ENCODE measurements around the gene UBALD2. TPM values are rescaled to one million over a fixed set of nuclear protein-coding genes. Genes with fewer than 3 reads are reported as not detected.
A peak's percentile ranks its signal among the peaks of the same experiment; 100 is the strongest.
"Not testable (repeated sequence)": the region's sequence is repeated elsewhere in the genome, so short reads cannot be mapped to it uniquely, and the experiment has no call there.

Gene UBALD2
- total RNA-seq, 1 donor from 2014 or later: 3.6 TPM

DNA sequence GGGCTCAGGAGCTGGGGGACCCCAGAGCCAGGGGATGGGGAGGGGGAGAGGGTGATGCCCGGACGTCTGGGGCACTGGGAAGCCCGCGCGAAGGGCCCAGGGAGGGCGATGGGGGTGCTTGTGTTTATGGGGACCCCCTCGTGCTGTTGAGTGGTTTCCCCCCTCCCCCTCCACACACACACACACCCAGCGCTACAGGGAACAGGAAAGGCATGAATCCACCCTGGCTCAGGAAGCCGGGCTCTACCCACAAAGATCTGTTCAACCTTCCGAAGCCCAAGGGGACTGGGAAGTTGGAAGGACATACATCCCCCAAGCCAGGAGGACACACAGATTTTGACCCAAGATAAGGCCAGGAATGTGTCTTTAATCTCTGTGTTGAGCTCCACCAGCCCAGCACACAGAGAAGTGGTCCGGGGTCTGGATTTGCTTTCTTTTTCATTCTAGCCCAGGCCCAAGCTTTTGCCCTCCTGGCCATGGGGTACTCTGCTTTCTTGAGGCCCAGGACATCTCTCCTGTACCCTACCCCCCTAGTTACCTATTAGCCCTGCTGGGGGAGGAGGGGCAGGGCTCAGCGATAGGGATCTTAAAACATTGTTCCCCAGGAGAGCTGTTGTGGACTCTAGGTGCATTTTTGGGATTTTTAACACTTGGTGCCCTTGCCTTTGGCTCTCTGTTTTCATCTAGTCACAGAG lies 1.2 kb downstream of the UBALD2 start:
- peak; percentile 45 for DNase-seq

DNA sequence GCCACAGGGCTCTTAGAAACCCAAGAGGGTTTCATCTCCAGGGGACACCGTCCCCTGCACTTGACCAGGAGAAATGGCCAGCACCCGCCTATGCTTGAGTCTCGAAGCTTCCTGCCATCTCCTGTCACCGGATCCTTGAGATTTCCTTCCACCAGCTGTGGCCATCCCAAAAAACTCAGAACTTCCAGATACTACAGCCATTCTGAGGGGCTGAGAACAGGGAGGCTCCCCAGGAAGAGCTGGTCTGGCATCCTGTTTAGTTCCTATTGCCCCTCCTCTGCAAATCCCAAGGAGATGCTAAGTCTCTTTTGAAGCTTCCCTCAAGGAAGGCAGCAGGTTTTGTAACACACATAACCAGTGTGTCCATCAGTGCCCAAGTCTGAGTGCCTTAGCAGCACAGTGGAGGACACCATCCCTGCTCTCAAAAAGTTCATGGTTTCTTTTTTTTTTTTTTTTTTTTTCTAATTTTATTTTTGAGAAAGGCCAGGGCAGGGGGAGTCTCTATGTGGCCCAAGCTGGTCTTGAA lies 2.0 kb downstream of the UBALD2 start:
- no peak for DNase-seq

DNA sequence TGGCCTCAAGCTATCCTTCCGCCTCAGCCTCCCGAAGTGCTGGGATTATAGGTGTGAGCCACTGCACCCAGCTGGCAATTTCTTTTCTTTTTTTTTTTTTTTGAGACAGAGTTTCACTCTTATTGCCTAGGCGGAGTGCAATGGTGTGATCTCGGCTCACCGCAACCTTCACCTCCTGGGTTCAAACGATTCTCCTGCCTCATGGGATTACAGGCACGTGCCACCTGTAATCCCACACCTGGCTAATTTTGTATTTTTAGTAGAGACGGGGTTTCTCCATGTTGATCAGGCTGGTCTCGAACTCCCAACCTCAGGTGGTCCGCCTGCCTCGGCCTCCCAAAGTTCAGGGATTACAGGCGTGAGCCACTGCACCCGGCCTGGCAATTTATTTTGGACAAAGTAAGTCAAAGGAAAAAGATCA lies 2.4 kb downstream of the UBALD2 start:
- not testable (repeated sequence) for DNase-seq

GRCh38 chr17:76268015-76268749 lies 3.0 kb downstream of the UBALD2 start:
- DNase-seq: peak; percentile 52

DNA sequence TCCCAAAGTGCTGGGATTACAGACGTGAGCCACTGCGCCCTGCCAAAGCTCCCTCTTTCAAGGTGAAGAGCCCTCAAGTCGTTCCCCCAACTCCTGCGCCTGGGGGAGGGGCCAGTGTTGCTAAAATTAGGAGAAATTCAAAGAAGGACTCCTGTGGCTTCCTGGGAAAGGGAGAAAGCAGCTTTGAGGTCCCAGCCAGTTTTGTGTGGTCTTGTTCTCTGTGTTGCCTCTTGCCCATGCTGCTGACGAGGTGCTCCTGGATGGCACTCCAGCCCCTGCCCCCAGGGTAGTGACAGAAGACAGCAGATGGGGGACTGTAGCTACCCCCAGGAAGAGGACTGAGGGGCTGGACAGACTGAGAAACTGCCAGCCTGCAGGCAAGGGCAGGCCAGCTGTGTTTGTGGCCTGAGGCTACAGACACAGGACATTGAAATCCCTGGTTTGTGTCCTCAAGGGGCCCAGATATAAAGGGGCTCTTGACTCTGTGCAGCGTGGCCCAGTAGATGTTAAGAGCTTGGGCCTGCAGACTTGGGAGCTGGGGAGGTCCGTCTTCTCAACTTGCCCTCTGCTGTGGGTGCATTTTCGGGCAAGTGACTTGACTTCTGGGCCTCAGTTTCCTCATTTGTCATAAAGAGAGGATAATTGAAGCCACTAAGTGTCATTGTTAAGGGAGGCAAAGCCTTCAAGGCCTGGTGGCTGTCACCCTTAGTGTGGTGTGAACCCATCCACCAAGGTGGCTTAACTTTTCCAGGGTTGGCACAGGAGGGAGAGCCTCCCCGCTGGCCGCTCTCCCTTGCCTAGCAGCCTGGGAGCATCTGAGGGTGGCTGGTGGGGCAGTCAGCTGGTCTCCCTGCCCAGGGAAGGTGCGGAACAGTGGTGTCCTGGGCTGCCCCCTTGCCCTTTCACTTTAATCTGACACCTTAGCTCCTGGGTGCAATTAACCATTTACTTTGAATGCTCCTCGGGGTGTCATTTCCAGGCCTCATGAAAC lies 4.1 kb downstream of the UBALD2 start:
- DNase-seq: no peak

DNA sequence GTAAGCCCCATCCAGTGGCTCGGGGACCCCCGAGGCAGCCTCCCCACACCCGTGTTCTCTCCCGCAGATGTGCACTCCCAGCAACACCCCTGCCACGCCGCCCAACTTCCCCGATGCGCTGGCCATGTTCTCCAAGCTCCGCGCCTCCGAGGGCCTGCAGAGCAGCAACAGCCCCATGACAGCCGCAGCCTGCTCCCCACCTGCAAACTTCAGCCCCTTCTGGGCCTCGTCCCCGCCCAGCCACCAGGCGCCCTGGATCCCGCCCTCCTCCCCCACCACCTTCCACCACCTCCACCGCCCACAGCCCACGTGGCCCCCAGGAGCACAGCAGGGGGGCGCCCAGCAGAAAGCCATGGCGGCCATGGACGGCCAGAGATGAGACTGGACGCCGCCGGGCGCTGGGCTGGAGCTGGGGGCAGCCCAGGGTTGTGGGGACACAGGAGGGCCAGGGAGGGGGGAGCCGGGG lies 5.0 kb downstream of the UBALD2 start:
- no peak for DNase-seq

DNA sequence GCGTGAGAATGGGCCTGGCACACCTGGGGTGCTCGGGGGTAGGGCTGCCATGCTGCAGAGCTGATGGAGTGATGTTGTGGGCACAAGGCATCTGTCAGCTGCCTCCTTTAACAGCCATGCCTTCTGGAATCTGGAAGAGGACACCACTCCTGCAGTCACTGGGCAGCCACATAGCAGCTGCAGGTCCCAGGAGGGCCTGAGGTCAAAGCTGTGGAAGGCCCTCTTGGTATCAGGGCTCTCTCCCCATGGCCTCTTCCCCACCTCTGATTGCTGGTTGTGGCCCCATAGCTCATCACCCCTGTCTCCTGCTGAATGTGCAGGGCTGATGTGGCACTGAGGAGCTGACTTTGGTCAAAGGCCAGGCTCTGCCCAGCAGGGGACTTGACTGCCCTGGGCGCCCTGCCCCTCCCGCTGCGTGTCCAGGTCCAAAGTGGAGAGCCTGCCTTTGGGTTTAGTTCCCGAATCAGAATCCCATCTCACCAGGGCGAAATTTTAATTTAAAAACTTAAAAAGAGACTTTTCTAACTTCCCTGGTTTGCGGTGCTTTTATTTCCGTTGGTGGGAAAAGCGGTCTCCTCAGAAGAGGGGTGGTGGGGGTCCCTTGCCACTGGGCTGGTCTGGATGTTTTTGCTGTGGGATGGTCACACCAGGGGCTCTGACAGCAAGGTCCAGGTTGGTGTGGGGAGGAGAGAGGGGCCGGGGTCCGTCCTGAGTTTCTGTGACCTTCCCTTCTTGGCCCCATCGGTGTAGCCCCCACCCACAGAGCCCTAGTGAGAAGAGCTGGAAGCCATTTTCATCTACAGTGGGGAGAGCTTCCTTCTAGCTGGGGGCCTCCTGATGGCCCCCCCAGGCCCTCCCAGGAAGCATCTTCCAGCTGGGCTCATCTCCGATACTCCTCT lies 5.9 kb downstream of the UBALD2 start:
- no peak for DNase-seq

GRCh38 chr17:76271669-76272540 lies 6.8 kb downstream of the UBALD2 start:
- DNase-seq: peak; percentile 63

DNA sequence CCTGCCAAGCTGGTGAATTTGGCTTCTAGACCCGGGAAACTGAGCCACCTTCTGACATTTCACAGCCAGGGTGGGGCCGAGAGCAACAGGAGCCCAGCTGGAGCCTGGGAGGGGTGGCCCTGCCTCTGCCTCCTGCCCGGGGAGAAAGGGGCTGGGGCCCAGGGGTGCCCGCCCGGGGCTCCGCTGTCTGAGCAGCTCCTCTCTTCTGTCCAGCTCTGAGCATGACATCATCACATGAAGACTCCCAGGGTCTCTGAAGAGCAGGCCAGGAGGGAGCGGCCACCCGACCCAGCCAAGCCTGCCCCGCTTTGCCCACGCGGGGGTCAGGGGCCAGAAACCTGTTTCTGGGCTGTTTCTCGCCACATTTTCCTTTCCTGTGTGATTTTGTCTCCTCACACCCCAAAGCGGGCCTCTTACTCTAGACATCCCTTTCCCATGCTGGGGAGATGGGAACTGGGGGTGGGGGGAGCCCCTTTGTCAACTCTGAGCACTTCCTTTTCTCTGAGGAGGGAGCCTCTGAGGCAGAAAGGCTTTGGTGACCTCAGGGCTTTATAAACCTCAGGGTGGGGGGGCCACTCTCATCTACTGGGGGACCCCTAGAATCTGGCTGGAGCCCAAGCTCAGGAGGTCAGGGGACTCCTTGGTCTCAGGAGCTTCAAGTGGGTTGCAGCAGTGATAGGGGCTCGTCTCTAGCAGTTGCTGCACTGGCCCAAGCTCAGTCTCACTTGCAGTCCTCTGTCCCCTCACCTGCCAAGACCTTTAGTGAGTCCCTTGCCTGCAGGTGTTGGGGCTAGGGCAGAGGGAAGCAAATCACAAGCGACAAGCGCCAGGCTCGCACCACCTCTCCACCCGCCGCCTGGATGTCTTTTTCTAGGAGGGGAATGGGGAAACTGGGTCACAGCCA lies 7.6 kb downstream of the UBALD2 start:
- no peak for DNase-seq

GRCh38 chr17:76273445-76274111 lies 8.4 kb downstream of the UBALD2 start:
- no peak for DNase-seq

GRCh38 chr17:76274112-76274956 lies 9.2 kb downstream of the UBALD2 start:
- no peak for DNase-seq

- DNase-seq: no peak
Measured at GRCh38 chr17:76275382-76276068, 10.4 kb downstream of the UBALD2 start.

DNA sequence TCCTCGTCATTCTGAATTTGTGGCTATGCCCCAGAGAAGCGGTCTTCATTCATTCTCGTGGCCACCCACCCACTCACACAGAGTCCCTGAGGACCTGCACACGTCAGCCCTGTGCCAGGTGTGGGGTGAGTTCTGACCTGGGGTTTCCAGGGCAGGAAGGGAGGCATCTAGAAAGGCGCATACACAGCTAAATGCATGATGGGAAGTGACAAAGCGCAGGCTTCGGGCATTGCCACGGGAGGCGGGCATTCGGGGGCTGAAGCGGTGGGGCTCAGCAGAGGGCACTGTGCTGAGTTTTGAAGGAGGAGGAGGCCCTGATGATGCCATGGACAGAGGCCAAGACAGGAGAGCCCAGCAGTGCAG lies 10.9 kb downstream of the UBALD2 start:
- no peak for DNase-seq

GRCh38 chr17:76276461-76277299 lies 11.5 kb downstream of the UBALD2 start:
- DNase-seq: no peak

DNA sequence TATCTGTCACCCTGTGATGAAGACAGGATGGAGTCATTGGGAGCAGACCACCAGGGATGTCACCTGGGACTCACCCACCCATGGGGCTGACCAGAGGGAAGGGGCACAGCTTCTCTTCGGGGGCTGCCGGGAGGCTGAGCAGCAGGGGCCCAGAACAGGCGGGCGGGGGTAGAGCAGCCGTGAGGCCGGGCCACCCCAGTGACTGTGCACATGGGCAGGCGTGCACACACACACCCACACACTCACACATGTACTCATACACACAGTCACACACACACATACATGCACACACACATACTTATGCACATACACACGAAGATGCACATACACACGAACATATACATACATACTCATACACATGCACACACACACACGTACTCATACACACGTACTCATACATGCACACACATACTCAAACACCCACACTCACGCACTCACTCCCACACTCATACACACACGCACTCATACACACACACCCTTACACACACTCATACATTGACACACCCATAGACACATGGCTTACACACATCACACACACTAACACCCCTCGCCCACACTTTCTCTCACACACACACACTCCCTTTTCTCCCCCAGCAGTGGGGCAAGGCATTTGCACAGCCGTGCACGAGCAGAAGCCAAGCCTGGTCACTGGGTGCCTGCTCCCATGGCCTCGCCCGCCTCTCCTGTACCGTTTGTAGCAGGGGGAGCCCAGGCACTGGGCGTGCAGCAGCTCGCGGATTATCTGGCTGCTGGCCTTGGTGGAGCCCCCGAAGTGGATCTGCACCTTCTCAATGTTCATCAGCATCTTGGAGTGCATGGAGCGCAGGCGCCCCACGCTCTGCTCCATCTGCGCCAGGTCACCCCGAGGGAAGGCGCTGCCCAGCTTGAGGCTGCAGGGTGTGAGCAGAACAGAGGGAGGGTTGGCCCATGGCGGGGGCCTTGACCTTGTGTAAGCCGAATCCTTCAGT lies 12.4 kb downstream of the UBALD2 start:
- DNase-seq: no peak

Data from tongue (tissue), 2 donors.